ENCODE results near the gene TMUB2. TPM values are rescaled to one million over a fixed set of nuclear protein-coding genes. Genes with fewer than 3 reads are reported as not detected.
A peak's percentile ranks its signal among the peaks of the same experiment; 100 is the strongest.
"Not testable (repeated sequence)": the region's sequence is repeated elsewhere in the genome, so short reads cannot be mapped to it uniquely, and the experiment has no call there.

Gene TMUB2
- total RNA-seq (10 to 100 TPM; 33.3 to 34.8 TPM), total RNA-seq (17.2 to 74.1 (median 51.0) reads per million in 172 experiments)
- 37.6 TPM for polyA plus RNA-seq (2013, experiment 1 of 2)
- polyA plus RNA-seq (2013, experiment 2 of 2), result 47.8 TPM

DNA sequence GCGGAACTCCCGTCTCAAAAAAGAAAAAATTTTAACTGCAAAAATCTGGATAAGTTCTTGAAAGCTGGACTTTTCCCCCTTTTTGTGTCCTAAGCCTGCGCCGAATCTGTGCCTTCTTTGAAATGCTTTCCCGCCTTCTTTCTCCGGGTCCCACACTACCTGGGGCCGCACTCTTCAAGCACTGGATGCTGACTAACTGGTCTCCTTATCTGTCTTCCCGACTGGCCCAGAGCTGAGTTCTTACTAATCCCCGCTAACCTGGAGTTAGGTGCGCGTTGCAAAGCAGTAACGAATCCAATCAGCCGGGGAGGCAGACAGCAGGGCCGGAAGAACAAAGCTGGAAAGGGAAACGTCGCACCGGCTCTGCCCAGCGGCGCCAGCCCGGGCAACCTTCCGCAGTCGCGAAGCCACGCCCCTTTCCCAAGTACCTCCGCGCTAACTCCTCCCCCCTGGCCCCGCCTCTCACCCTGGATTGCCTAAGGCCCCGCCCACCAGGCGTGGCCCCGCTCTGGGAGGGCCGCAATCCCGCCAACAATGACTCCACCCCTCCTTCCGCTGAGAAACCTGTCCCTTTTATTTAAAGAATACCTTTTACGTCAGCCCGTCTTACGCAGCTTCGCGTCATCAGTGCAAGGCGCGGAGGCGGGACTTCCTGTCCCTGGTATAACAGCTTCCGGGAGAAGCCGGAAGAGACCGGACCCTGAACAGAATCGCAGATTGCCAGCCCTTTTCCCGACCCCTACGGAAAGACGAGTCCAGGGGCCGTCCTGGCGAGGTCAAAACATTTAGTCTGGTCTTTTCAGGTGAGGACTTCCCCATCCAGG is at the start of gene TMUB2:
Gene TMUB2 (plus strand): TSS at position 666 of the 824 bp plus-strand sequence. CDS start 737 bp downstream, outside the sequence.
- Histone ChIP-seq H3K27me3 (ENCODE audit: control insufficient read depth in 1 of 2, insufficient read depth in 2 of 2, low read length in 2 of 2) (no peaks in the 10 kb centered on the region), H3K9me3 (ENCODE audit: control insufficient read depth in 1 of 2, insufficient read depth in 1 of 2, low read length in 2 of 2) (no peaks in the 10 kb centered on the region), H3K36me3 (ENCODE audit: insufficient read depth, low read length) (peaks cover 42% of the 10 kb centered on the region), H3K4me3 (ENCODE audit: low read length) (peak within 1 kb of the TSS; percentile 90), H3K4me1 (ENCODE audit: insufficient read depth, low read length) (peaks cover 64% of the 10 kb centered on the region), H3K27ac (ENCODE audit: low read depth in 1 of 2, low read length in 2 of 2) (peak within 1 kb of the TSS; percentile 97 to 99)
- Mint-ChIP-seq H3K27me3 (no peaks in the 10 kb centered on the region), H3K36me3 (ENCODE audit: low read depth) (peaks cover 53% of the 10 kb centered on the region), H3K27ac (peak within 1 kb of the TSS; percentile 96), H3K4me3 (peak within 1 kb of the TSS; percentile 98), H3K9me3 (no peaks in the 10 kb centered on the region), H3K4me1 (ENCODE audit: low read depth) (peaks cover 54% of the 10 kb centered on the region)
- DNase-seq, result peak; percentile 99 to 100 (median 99)
- ATAC-seq (ENCODE audit: poor library complexity), result peak; percentile 92
- TF ChIP-seq, protein P1, sequence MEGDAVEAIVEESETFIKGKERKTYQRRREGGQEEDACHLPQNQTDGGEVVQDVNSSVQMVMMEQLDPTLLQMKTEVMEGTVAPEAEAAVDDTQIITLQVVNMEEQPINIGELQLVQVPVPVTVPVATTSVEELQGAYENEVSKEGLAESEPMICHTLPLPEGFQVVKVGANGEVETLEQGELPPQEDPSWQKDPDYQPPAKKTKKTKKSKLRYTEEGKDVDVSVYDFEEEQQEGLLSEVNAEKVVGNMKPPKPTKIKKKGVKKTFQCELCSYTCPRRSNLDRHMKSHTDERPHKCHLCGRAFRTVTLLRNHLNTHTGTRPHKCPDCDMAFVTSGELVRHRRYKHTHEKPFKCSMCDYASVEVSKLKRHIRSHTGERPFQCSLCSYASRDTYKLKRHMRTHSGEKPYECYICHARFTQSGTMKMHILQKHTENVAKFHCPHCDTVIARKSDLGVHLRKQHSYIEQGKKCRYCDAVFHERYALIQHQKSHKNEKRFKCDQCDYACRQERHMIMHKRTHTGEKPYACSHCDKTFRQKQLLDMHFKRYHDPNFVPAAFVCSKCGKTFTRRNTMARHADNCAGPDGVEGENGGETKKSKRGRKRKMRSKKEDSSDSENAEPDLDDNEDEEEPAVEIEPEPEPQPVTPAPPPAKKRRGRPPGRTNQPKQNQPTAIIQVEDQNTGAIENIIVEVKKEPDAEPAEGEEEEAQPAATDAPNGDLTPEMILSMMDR (IDR thresholded peaks at IDR 0.05), result no peak
- CTCF ChIA-PET, result interaction anchor here (0.9 to 6.5 kb wide), 11 partner anchors 13 to 168 kb away, joined by 3 to 37 read pairs (median 3); partner anchors contain the start of genes ATXN7L3, GRN and UBTF
- intact Hi-C loops (cut with DNase I, micrococcal nuclease), result loop anchor here (1.0 to 5.0 kb wide), 7 partner anchors 12 to 179 kb away; partner anchors contain the start of genes HDAC5 (in 2 of the 2), HROB (in 2 of the 2), LSM12 (in 1 of the 2) and SLC25A39 (in 1 of the 2)
- POLR2A ChIA-PET, result interaction anchor here (0.7 to 5.5 kb wide), 30 partner anchors 11 to 1015 kb away, joined by 3 to 99 read pairs (median 6); partner anchors contain the start of genes ATXN7L3, FAM171A2, GRN and HDAC5

DNA sequence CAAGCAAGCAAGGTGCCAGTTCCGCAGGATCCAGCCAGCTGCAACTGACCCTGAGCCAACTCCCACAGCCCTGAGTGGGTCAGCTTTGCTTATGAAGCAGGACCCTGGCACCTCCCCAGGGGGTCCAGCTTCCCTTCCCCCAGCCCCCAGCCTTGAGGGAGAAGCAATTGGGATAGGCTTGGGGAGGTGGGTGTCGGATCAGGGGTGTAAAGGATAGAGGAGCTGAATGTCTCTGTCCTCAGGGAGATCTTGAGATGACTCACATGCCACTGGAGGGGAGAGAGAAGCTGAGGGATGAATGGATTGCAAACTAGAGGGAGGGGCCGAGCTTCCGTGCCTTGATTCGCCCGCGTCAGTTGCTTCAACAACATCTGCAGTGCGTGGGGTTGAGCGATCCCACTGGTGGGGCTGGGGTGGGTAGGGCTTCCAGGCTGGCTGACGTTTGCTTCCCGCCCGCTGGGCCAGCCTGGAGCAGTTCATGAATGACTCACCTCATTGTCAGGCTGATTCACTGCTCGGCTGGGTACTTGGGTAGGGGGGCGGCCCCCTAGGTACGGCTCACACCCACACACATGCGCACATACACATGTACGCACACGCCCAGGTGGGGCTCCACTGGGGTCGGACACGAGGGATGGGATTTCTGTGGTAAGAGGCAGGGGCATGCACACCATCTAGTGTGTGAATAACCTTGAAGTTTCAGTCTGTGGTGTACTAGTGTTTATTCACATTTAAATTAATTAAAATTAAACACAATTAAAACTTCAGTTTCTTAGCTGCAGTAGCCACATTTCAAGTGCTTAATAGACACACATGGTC is 48.7 kb upstream of the TMUB2 start:
- Mint-ChIP-seq H3K27me3 (peaks cover 17% of the 10 kb centered on the region), H3K9me3 (no peaks in the 10 kb centered on the region), H3K27ac (no peak overlapping the region), H3K4me1 (ENCODE audit: low read depth) (peaks cover 7% of the 10 kb centered on the region), H3K36me3 (ENCODE audit: low read depth) (no peaks in the 10 kb centered on the region), H3K4me3 (no peak overlapping the region)
- ATAC-seq (ENCODE audit: poor library complexity) (peak; percentile 48), DNase-seq (peak in 11 of 14 experiments; percentile 12 to 74 (median 42))
- TF ChIP-seq, protein P1 (IDR thresholded peaks at IDR 0.05), result no peak
- Histone ChIP-seq H3K27ac (ENCODE audit: low read depth in 1 of 2, low read length in 2 of 2) (no peak overlapping the region), H3K4me3 (ENCODE audit: low read length) (no peak overlapping the region), H3K4me1 (ENCODE audit: insufficient read depth, low read length) (peaks cover 19% of the 10 kb centered on the region), H3K27me3 (ENCODE audit: control insufficient read depth in 1 of 2, insufficient read depth in 2 of 2, low read length in 2 of 2) (peaks cover 8 to 12% of the 10 kb centered on the region in 2 experiments), H3K36me3 (ENCODE audit: insufficient read depth, low read length) (no peaks in the 10 kb centered on the region), H3K9me3 (ENCODE audit: control insufficient read depth in 1 of 2, insufficient read depth in 1 of 2, low read length in 2 of 2) (peaks cover 0 to 7% of the 10 kb centered on the region in 2 experiments)
- CTCF ChIA-PET, result interaction anchor here (1.2 to 1.6 kb wide), 3 partner anchors 14 to 72 kb away, joined by 5 to 6 read pairs (median 5); partner anchors contain the start of gene HDAC5
- intact Hi-C loops (cut with DNase I, micrococcal nuclease), result no loop called here
- POLR2A ChIA-PET, result interaction anchor here (1.0 to 1.8 kb wide), 2 partner anchors 15 to 48 kb away, joined by 3 to 7 read pairs; partner anchors contain the start of genes HDAC5 and TMUB2

DNA sequence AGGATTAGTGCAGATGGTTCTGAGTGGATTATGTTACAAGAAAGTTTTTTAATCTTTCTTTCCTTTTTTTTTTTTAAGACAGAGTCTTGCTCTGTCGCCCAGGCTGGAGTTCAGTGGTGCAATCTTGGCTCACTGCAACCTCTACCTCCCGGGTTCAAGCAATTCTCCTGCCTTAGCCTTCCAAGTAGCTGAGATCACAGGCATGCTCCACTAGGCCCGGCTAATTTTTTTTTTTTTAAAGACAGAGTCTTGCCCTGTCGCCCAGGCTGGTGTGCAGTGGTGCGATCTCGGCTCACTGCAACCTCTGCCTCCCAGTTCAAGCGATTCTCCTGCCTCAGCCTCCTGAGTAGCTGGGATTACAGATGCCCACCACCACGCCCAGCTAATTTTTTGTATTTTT is 42.9 kb upstream of the TMUB2 start:
- H3K36me3 Mint-ChIP-seq (ENCODE audit: low read depth); H3K27me3 Mint-ChIP-seq; H3K27ac ChIP-seq (ENCODE audit: low read depth in 1 of 2, low read length in 2 of 2); H3K4me3 ChIP-seq (ENCODE audit: low read length); H3K9me3 ChIP-seq (ENCODE audit: control insufficient read depth in 1 of 2, insufficient read depth in 1 of 2, low read length in 2 of 2); H3K36me3 ChIP-seq (ENCODE audit: insufficient read depth, low read length); H3K4me1 Mint-ChIP-seq (ENCODE audit: low read depth); H3K27ac Mint-ChIP-seq; ATAC-seq (ENCODE audit: poor library complexity); H3K4me3 Mint-ChIP-seq; DNase-seq; H3K9me3 Mint-ChIP-seq; POLR2A ChIA-PET; H3K27me3 ChIP-seq (ENCODE audit: control insufficient read depth in 1 of 2, insufficient read depth in 2 of 2, low read length in 2 of 2): not testable (repeated sequence)
- CTCF ChIA-PET, result interaction anchor here (1.0 to 2.0 kb wide), 2 partner anchors 21 to 66 kb away, joined by 3 to 12 read pairs; partner anchors contain the start of gene HDAC5
- intact Hi-C loops (cut with DNase I, micrococcal nuclease), result loop anchor here (5.0 kb wide), 4 partner anchors 58 to 203 kb away; partner anchors contain the start of gene GRN (in 1 of the 2)
- peaks cover 14% of the 10 kb centered on the region for H3K4me1 ChIP-seq (ENCODE audit: insufficient read depth, low read length)

Measured in CD4-positive, alpha-beta T cell (primary cell).